ENCODE results near the gene ZNF236.

ZNF236 gene

DNA sequence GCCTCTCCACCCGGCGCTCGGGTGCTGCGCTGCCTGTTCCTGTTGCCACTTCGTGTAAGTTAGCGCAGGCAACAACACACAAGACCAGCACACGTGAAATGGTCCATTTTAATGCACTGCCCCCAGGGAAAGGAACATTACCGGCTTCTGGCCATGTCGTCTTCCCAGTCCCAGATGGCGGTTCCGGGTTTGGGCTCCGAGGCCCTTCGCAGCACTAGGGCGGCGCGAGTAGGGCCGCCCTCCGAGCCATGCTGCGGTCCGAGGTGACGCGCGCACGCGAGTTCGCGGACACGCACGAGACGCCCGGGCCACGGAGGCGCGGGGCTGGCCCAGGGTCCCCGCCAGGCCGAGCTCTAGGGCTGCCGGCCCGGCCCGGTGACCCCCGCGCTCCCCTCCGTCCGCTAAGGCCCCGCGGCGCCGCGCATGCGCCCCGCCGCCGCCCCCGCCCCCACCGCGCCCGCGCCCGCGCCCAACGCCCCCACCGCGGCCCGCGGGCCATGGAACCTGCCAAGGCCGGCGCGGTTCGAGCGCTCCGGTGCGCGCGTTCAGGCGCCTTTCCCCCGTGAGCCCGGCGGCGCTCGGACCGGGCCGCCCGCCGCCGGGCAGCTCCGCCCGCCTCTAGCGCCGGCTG is 367 bp upstream of the ZNF236 start:
- DNase-seq = peak; percentile 33

DNA sequence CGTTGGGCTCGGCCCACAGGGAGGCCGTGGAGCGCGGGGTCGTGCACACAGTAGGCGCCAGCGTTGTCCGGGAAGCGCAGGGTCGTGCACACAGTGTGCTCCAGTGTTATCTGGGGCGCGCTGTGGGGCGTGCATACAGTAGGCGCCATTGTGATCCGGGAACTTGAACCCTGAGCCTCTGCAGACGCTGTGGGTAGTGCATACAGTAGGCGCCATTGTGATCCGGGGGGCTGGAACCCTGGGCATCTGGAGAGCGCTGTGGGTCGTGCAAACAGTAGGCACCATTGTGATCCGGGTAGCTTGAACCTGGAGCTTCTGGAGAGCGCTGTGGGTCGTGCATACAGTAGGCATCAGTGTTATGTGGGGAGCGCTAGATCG is 793 bp downstream of the ZNF236 start:
- no peak for DNase-seq

GRCh38 chr18:76823587-76824011 is 1.2 kb downstream of the ZNF236 start:
- no peak for DNase-seq

GRCh38 chr18:76824145-76824676 is 1.9 kb downstream of the ZNF236 start:
- no peak for DNase-seq

DNA sequence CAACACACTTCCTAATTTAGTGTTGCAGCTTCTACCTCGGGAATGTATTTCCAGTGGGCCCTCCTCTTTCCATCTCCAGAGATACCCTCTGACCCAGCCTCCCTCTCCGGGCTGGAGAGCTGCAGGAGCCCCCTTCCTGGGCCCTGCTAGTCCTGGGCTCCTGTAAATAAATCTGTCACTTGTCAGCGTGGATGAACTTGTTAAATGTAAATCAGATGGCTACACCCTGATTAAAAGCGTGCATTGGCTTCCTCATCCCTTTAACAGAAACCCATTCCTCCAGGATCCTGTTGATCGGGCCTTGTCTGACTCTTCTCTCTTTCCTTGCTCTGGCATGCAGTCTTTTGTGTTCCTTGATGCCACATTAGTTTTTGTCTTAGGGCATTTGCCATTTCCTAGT is 2.4 kb downstream of the ZNF236 start:
- no peak for DNase-seq

DNA sequence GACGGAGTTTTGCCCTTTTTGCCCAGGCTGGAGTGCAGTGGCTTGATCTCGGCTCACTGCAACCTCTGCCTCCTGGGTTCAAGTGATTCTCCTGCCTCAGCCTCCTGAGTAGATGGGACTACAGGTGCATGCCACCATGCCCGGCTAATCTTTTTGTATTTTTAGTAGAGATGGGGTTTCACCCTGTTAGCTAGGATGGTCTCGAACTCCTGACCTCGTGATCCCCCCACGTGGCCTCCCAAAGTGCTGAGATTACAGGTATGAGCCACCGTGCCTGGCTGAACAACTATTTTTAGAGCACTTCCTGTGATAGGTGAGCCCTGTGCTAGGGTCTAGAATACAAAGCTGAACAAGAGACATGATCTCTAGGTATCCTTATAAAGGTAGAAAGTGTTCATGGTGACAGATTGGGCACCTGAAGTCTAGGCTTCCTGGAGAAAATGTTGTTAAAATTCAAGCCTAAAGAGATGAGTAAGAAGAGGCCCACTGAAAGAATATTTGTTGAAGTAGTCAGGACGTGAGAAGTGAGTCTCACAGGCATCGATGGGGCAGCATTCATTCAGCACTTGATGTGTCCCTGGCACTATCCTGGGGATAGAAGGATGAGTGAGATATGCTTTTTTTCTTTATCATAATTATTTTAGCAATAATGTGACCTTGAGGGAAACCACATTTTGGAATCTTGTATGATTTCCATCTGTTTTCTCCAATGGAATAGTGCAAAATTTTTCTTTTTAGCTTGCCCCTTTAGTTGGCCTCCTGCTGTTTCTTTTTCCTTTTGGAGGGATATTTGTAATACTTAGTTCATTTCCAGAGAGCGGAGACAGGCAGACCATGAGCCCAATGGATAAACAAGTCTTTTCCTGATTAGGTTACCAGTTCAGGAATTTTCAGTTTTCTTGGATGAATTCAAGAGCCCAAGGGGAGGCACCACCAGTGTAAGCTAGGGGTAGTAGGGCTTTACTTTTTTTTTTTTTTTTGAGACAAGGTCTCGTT is 5.1 kb downstream of the ZNF236 start:
- no peak for DNase-seq

DNA sequence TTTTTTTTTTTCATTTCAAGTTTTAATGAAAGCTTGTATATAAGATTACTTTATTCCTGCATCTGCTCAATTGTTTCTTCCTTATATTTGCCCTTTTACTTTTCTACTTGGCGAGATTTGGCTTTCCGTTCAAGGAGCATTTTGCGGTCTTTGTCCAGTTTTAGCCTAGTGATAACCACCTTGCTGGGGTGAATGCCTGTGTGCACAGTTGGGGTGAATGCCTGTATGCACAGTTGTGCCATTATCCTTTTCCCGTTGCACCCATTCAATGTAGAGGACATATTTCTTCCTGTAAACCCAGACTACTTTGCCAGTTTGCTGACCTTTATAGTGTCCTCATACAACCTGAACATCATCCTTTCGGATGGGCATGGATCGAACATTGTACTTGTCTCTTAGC is 12.0 kb downstream of the ZNF236 start:
- no peak for DNase-seq

DNA sequence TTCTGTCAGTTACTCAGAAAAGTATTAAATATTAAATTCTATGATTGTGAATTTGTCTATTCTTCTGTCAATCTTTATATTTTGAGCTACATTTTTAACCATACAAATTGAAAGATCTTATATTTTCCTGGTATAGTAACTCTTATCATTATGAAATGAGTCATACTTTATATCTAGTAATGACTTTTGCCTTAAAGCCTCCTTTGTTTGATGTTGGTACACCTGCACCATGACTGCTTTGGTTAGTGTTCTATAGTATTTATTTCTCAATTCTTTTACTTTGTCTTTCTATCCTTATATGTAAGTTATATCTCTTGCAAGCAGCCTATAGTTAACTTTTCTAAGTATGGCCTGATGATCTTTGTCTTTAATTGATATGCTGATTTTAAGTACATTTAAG is 13.0 kb downstream of the ZNF236 start:
- no peak for DNase-seq

- no peak for DNase-seq
These were observed 14.7 kb downstream of the ZNF236 start for GRCh38 chr18:76837071-76837470.

GRCh38 chr18:76838182-76838581 is 15.8 kb downstream of the ZNF236 start:
- DNase-seq = no peak

- no peak for DNase-seq
These were observed 16.9 kb downstream of the ZNF236 start for GRCh38 chr18:76839086-76839794.

DNA sequence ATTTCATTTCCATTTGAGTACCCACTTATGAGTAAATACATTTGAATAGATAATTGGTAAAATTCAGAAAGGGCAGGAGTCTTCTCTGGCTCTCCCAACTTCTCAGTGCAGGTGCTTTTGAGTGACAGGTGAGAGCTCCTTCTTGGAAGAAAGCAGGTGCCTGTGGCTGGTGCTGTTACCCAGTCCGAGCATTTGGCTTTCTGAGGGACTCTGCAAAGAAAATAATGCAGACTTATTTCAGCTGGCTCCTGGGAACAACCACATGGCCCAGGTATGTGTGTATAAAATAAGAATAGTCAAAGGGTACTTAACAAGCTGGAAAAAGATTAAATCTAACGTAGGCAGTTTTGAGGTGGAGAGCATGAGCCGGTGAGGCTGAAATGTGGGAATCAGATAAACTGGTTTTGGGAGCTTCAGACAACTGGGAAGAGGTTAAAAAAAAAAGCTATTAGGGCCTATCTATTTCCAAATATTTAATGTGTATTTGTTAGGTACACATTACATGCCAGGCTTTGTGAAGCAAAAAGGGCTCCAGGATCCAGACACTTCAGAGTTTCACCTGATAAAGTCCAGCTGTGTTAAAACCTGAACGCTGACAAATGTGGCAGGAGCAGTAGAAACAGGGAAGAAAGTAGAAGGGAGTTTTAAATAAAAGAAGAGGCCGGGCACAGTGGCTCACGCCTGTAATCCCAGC is 20.6 kb downstream of the ZNF236 start:
- no peak for DNase-seq

GRCh38 chr18:76844144-76844543 is 21.8 kb downstream of the ZNF236 start:
- DNase-seq = no peak

DNA sequence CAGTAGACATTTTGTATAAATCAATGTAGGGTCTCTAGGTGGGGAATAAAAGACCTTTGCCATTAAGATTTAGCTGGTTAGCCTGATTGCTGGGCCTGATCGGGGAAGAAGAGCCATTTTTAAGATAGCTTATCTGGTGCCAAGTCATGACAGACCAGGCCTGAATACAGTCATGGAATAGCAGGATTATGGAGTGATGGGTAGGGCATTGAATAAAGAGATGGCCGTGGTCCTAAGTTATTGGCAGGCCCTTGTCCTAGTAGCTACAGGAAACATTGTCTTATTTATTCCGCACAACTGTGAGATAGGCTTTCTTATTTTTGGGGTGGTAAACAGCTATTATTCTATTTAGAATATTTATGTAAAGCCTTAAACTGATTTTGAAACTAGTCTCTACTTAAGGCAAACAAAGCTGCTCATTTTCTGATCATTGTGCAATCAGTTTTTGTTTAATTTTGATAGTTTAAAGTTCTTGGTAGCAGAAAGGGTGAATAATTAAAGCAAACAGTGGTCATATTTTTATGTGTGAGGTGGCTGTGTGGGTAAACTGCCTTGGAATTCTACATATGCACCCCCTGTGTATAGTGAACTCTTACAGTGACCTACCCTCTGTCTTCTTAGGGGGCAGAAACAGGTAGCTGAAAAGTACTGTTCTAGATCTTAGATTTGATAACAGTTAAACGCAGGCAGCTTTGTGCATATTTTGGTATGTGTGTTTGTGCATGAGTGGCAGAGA is 22.6 kb downstream of the ZNF236 start:
- no peak for DNase-seq

GRCh38 chr18:76846217-76846616 is 23.9 kb downstream of the ZNF236 start:
- DNase-seq = no peak

- no peak for DNase-seq
These were observed 25.6 kb downstream of the ZNF236 start for GRCh38 chr18:76847916-76848315.

- DNase-seq = no peak
These were observed 27.8 kb downstream of the ZNF236 start for GRCh38 chr18:76850112-76850511.

GRCh38 chr18:76855594-76855993 is 33.2 kb downstream of the ZNF236 start:
- no peak for DNase-seq

- DNase-seq = no peak
These were observed 35.1 kb downstream of the ZNF236 start for GRCh38 chr18:76857476-76857875.

DNA sequence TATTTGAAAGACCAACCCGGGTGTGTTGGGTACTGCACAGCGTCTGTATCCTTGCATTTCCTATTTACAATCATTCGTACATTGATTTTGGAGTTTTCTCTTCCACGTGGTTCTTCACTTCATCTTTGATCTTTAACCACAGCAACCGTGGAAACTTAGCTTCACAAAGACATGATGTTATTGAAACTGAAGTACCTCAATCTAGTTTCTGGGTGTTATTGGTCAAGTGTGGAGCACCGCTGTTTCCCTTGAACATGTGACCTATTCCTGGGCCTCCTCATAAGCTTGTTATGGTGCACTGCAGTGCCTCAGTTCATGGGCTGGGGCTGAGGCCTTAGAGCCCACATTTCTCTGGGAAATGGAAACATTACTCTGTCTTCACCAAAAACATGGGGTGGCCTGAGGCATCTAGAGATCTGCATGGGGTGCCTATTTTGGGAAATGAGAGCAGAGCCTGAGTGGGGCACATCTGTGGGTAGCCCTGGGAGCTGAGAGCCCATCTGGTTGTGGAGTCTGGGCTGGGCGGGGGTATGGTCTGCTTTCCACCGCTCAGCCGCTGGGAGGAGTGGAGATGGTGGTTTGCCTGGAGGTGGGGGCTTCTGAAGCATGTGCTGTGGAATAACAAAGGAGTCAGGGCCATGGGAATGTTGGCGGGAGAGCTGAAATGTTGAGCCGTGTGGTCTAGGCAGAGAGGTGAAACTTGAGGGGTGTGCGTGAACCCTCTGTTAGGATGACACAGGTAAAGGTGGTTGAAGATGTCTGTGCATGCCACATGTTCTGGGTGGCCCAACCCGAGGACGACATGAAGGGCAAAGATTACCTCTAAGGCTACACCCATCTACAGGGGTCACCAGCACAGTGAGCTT is 37.4 kb downstream of the ZNF236 start:
- no peak for DNase-seq

DNA sequence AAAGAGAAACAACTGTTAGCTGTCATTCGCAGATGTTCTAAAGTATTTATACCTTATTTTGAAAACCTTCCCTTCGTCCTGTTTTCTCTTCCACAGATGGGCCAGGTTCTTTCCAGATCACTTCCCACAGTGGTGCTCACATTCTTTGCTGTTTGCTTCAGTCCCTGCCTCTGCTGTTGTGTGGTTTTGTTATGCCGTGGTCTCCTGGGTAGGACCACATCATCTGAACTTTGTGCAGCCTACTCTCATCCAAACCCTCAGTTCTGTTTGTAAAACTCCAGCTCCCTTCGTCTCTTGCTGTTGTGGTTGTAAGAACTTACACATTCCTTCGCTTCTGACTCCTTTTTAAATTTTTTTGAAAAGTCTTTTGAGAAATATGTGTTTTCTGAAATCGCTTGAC is 38.1 kb downstream of the ZNF236 start:
- DNase-seq = no peak
